ENCODE data around the gene PTPRM. TPM values are rescaled to one million over a fixed set of nuclear protein-coding genes. Genes with fewer than 3 reads are reported as not detected.

Gene PTPRM
- total and polyA plus RNA-seq, 2 experiments from 2014 or later, result 1.6 to 5.3 TPM

GRCh38 chr18:7601246-7601615 is 34.1 kb downstream of the PTPRM start (continued):
- TF ChIP-seq EZH2phosphoT487 (IDR thresholded peaks at IDR 0.05; ENCODE audit: unreplicated experiment), result no peak
- peak in 1 of 2 experiments; percentile 22; a peak in 1 of 4 replicates for TF ChIP-seq CTCF (conservative IDR thresholded peaks at IDR 0.05; ENCODE audit: low read depth in 2 of 2)

- no peaks in the 10 kb centered on the region for H3K9me3 Mint-ChIP-seq
- peaks cover 55% of the 10 kb centered on the region for H3K4me1 Mint-ChIP-seq
- TF ChIP-seq CTCF (conservative IDR thresholded peaks at IDR 0.05; ENCODE audit: low read depth in 2 of 2), result no peak
- no peaks in the 10 kb centered on the region for H4K20me1 ChIP-seq (replicated peaks; ENCODE audit: insufficient read depth)
- no peaks in the 10 kb centered on the region for H3K36me3 Mint-ChIP-seq (ENCODE audit: low read depth)
- H3K27me3 ChIP-seq (ENCODE audit: insufficient read depth), result no peaks in the 10 kb centered on the region
- no peak overlapping the region for H3K27ac ChIP-seq (ENCODE audit: low read depth)
- DNase-seq (ENCODE audit: low spot score) (no peak), ATAC-seq (no peak)
- H3K36me3 ChIP-seq (ENCODE audit: insufficient read depth), result no peaks in the 10 kb centered on the region
- H3F3A ChIP-seq (replicated peaks; ENCODE audit: low read depth), result no peaks in the 10 kb centered on the region
- H3K4me3 ChIP-seq, result no peak overlapping the region
- no peak overlapping the region for H2AFZ ChIP-seq
- peaks cover 3% of the 10 kb centered on the region for H3K27me3 Mint-ChIP-seq (ENCODE audit: insufficient read depth, low read depth, poor library complexity)
- peaks cover 25% of the 10 kb centered on the region for H3K4me1 ChIP-seq (ENCODE audit: insufficient read depth)
- H3K4me2 ChIP-seq, result no peak overlapping the region
- no peaks in the 10 kb centered on the region for H3K9me2 ChIP-seq (ENCODE audit: insufficient read depth)
- H3K4me3 Mint-ChIP-seq, result no peak overlapping the region
- H3K79me2 ChIP-seq (replicated peaks; ENCODE audit: insufficient read depth), result no peaks in the 10 kb centered on the region
- H3K27ac Mint-ChIP-seq, result no peak overlapping the region
Measured at GRCh38 chr18:7601936-7602335, 34.8 kb downstream of the PTPRM start.

- ATAC-seq (peak; percentile 78), DNase-seq (ENCODE audit: low spot score) (peak; percentile 9)
- Mint-ChIP-seq H3K27ac (peak overlapping the region; percentile 26), H3K36me3 (ENCODE audit: low read depth) (no peaks in the 10 kb centered on the region), H3K4me3 (no peak overlapping the region), H3K27me3 (ENCODE audit: insufficient read depth, low read depth, poor library complexity) (peaks cover 3% of the 10 kb centered on the region), H3K4me1 (peaks cover 61% of the 10 kb centered on the region), H3K9me3 (no peaks in the 10 kb centered on the region)
- H3K4me2 ChIP-seq, result peak overlapping the region; percentile 52
- no peaks in the 10 kb centered on the region for H3K27me3 ChIP-seq (ENCODE audit: insufficient read depth)
- H2AFZ ChIP-seq, result peak overlapping the region; percentile 28; the same call in 1 of the 2 replicates
- no peak overlapping the region for H3K4me3 ChIP-seq
- H3K79me2 ChIP-seq (replicated peaks; ENCODE audit: insufficient read depth), result no peaks in the 10 kb centered on the region
- no peaks in the 10 kb centered on the region for H3K36me3 ChIP-seq (ENCODE audit: insufficient read depth)
- no peak overlapping the region for H3K27ac ChIP-seq (ENCODE audit: low read depth)
- H4K20me1 ChIP-seq (replicated peaks; ENCODE audit: insufficient read depth), result no peaks in the 10 kb centered on the region
- H3K4me1 ChIP-seq (ENCODE audit: insufficient read depth), result peaks cover 25% of the 10 kb centered on the region
- H3F3A ChIP-seq (replicated peaks; ENCODE audit: low read depth), result no peaks in the 10 kb centered on the region
- no peaks in the 10 kb centered on the region for H3K9me2 ChIP-seq (ENCODE audit: insufficient read depth)
- TF ChIP-seq JUNB (IDR thresholded peaks at IDR 0.05; ENCODE audit: unreplicated experiment) (no peak), EZH2phosphoT487 (IDR thresholded peaks at IDR 0.05; ENCODE audit: unreplicated experiment) (no peak), REST (IDR thresholded peaks at IDR 0.05; ENCODE audit: unreplicated experiment) (no peak), EZH2 (IDR thresholded peaks at IDR 0.05; ENCODE audit: low read depth, unreplicated experiment) (no peak), ZNF114 (CRISPR knock-in tag; IDR thresholded peaks at IDR 0.05) (no peak), STAT1 (IDR thresholded peaks at IDR 0.05; ENCODE audit: unreplicated experiment) (no peak), POLR2AphosphoS5 (IDR thresholded peaks at IDR 0.05; ENCODE audit: low read depth) (no peak), ETS1 (IDR thresholded peaks at IDR 0.05) (no peak), CREB1 (CRISPR knock-in tag; IDR thresholded peaks at IDR 0.05; ENCODE audit: low read depth) (no peak), CTCF (conservative IDR thresholded peaks at IDR 0.05; ENCODE audit: low read depth in 2 of 2) (no peak)
Measured at GRCh38 chr18:7603259-7604000, 36.3 kb downstream of the PTPRM start.
